PC-3 (cell line): ENCODE data around the gene TOMM20. TPM values are rescaled to one million over a fixed set of nuclear protein-coding genes. Genes with fewer than 3 reads are reported as not detected.

ENCODE experiments used
- ATAC-seq: fragments of 200-7000 bp; cut with Tn5 transposase; 2 replicates; pipeline ENCODE4 v1.9.1; 2020; ENCODE audit warnings: mild to moderate bottlenecking, moderate library complexity
- BruUV-seq: library from RNA; stranded (reverse); fragments of 400-500 nt; replicated peaks from 2 replicates; lab custom pipeline; 2021; lab: Mats Ljungman, UMichigan
- CTCF ChIA-PET: fragments of 300-600 bp; sonication (Branson Sonifier 250); formaldehyde crosslinking; loops from one replicate; lab custom pipeline; 2022; ENCODE audit warnings: antibody characterized with exemption; lab: Charles Lee
- POLR2A ChIA-PET: fragments of 300-600 bp; sonication (Branson Sonifier 250); formaldehyde crosslinking; loops from one replicate; lab custom pipeline; 2022; ENCODE audit warnings: antibody characterized with exemption; ENCODE audit not compliant: unreplicated experiment; lab: Charles Lee
- DNase-seq: peaks from one replicate; pipeline ENCODE4 v3.0.0-alpha.2; 2015
- H2AFZ ChIP-seq: fragments of 300-600 bp; sonication (generic); 2 replicates; pipeline ENCODE4 v1.6.0; 2016; ENCODE audit warnings: antibody characterized with exemption, low read length
- H3F3A ChIP-seq: fragments of 300-600 bp; sonication (generic); one replicate; pipeline ENCODE4 v1.6.0; 2017; ENCODE audit warnings: antibody characterized with exemption, low read length, control low read depth, mild to moderate bottlenecking; ENCODE audit not compliant: unreplicated experiment
- H3K27ac ChIP-seq: fragments of 300-600 bp; sonication (generic); 2 replicates; pipeline ENCODE4 v1.5.1; 2016; ENCODE audit warnings: mild to moderate bottlenecking, low read length
- H3K27me3 ChIP-seq: fragments of 300-600 bp; sonication (generic); 2 replicates; pipeline ENCODE4 v1.6.1; 2016; ENCODE audit warnings: low read length, mixed read lengths
- H3K36me3 ChIP-seq: fragments of 300-600 bp; sonication (generic); 2 replicates; pipeline ENCODE4 v1.6.1; 2016; ENCODE audit warnings: low read depth, mixed run types, low read length, mixed read lengths
- H3K4me1 ChIP-seq: fragments of 300-600 bp; sonication (generic); 2 replicates; pipeline ENCODE4 v1.5.1; 2016; ENCODE audit warnings: low read length; ENCODE audit not compliant: insufficient read depth
- H3K4me2 ChIP-seq: fragments of 300-600 bp; sonication (generic); 2 replicates; pipeline ENCODE4 v1.6.0; 2016; ENCODE audit warnings: low read length
- H3K4me3 ChIP-seq: fragments of 300-600 bp; sonication (generic); 2 replicates; pipeline ENCODE4 v1.5.1; 2016; ENCODE audit warnings: mild to moderate bottlenecking, low read length, mixed read lengths
- H3K79me2 ChIP-seq: fragments of 300-600 bp; sonication (generic); 2 replicates; pipeline ENCODE4 v1.6.1; 2017; ENCODE audit warnings: low read length, mixed read lengths
- H3K9ac ChIP-seq: fragments of 300-600 bp; sonication (generic); 2 replicates; pipeline ENCODE4 v1.6.0; 2016; ENCODE audit warnings: mild to moderate bottlenecking, low read length
- H3K9me2 ChIP-seq: fragments of 300-600 bp; sonication (generic); replicated peaks from 2 replicates; pipeline ENCODE4 v1.6.1; 2016; ENCODE audit warnings: mixed run types, low read length, mixed read lengths
- H3K9me3 ChIP-seq: fragments of 300-600 bp; sonication (generic); 2 replicates; pipeline ENCODE4 v1.6.1; 2016; ENCODE audit warnings: low read length, mixed read lengths
- H4K20me1 ChIP-seq: fragments of 300-600 bp; sonication (generic); 2 replicates; pipeline ENCODE4 v1.6.1; 2016; ENCODE audit warnings: low read length, mixed read lengths
- EZH2 ChIP-seq: fragments of 300-600 bp; sonication (generic); IDR thresholded peaks from one replicate; pipeline ENCODE4 v1.6.1; 2017; ENCODE audit warnings: antibody characterized with exemption, mild to moderate bottlenecking, low read length; ENCODE audit not compliant: unreplicated experiment
- EZH2phosphoT487 ChIP-seq: fragments of 300-600 bp; sonication (generic); IDR thresholded peaks from 2 replicates; pipeline ENCODE4 v1.6.1; 2018; ENCODE audit warnings: mild to moderate bottlenecking, antibody characterized with exemption, low read length, borderline replicate concordance
- intact Hi-C: fragments of 100-400 bp; cut with micrococcal nuclease; formaldehyde crosslinking; loops from 2 replicates; pipeline ENCODE4 v1.9.0; 2023
- total RNA-seq: library from RNA; depleted of rRNA; stranded (reverse); fragments of >200 nt; gene quantifications from 2 replicates; pipeline ENCODE4 v1.2.3, GENCODE V29; 2014; rRNA removed
- TF ChIP-seq, protein P1 (sequence below): fragments of 300-600 bp; sonication (generic); conservative IDR thresholded peaks from 2 replicates; pipeline ENCODE4 v1.5.1; 2017; ENCODE audit warnings: antibody characterized with exemption, low read depth, mild to moderate bottlenecking, low read length

TOMM20 gene
- total RNA-seq, 1 experiment from 2014 or later: 48.0 TPM

DNA sequence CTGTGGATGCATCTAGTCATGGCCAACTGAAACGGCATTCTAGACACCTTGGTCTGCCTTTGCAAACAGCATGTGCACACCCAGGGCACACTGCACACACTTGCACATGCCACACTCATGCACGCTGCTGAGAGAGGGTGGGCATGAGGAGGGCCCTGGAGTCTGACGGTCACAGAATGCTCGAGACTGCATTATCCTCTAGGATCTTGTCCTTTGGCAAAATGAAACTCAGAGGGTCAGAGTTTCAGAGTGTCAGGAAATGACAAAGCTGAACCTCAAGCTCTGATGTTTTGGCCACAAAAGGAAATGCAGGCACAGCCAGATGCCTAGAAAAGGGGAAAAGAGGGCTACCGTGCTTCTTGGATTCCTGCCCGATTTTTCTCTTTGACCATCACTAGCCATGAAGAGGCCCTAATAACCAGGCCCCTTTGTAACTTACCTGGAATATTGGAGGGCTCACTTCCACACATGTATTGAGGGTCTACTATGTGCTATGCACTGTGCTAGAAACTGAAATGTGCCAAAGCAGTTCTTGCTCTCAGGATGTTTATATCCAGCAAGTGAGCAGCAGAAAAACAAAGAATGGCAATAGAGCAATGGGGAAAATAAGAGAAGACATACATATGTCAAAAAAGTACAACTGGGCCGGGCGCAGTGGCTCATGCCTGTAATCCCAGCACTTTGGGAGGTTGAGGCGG is 65.4 kb downstream of the TOMM20 start:
- H3K4me2 ChIP-seq: peak overlapping the region; percentile 18; the same call in 1 of the 2 replicates
- intact Hi-C loops: no loop called here

GRCh38 chr1:235060607-235061470 is 67.8 kb downstream of the TOMM20 start:
- Histone ChIP-seq H2AFZ (no peak overlapping the region), H3K4me1 (peaks cover 34% of the 10 kb centered on the region), H4K20me1 (no peaks in the 10 kb centered on the region), H3K79me2 (no peaks in the 10 kb centered on the region), H3K27ac (peak overlapping the region; percentile 89), H3K9ac (peak overlapping the region; percentile 48), H3F3A (peaks cover 3% of the 10 kb centered on the region), H3K9me2 (no peaks in the 10 kb centered on the region), H3K36me3 (no peaks in the 10 kb centered on the region), H3K27me3 (no peaks in the 10 kb centered on the region), H3K4me3 (no peak overlapping the region), H3K4me2 (peak overlapping the region; percentile 34; the same call in 1 of the 2 replicates), H3K9me3 (no peaks in the 10 kb centered on the region)
- ATAC-seq: peak; percentile 52
- DNase-seq: peak; percentile 79
- TF ChIP-seq EZH2 (no peak), EZH2phosphoT487 (no peak)
- TF ChIP-seq, protein P1, sequence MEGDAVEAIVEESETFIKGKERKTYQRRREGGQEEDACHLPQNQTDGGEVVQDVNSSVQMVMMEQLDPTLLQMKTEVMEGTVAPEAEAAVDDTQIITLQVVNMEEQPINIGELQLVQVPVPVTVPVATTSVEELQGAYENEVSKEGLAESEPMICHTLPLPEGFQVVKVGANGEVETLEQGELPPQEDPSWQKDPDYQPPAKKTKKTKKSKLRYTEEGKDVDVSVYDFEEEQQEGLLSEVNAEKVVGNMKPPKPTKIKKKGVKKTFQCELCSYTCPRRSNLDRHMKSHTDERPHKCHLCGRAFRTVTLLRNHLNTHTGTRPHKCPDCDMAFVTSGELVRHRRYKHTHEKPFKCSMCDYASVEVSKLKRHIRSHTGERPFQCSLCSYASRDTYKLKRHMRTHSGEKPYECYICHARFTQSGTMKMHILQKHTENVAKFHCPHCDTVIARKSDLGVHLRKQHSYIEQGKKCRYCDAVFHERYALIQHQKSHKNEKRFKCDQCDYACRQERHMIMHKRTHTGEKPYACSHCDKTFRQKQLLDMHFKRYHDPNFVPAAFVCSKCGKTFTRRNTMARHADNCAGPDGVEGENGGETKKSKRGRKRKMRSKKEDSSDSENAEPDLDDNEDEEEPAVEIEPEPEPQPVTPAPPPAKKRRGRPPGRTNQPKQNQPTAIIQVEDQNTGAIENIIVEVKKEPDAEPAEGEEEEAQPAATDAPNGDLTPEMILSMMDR: no peak
- intact Hi-C loops: no loop called here
- ChIA-PET CTCF (no interaction called here), POLR2A (interaction anchor here (0.7 to 0.9 kb wide), 2 partner anchors 63 to 449 kb away, joined by 4 read pairs; no protein-coding TSS in a partner anchor)
- no TSS peak for BruUV-seq

More for the DNA sequence above, 65.4 kb downstream of the TOMM20 start:
- Histone ChIP-seq H3K27me3 (no peaks in the 10 kb centered on the region), H3K9me2 (no peaks in the 10 kb centered on the region), H3K4me1 (peaks cover 48% of the 10 kb centered on the region), H3F3A (peaks cover 3% of the 10 kb centered on the region), H4K20me1 (no peaks in the 10 kb centered on the region), H3K36me3 (no peaks in the 10 kb centered on the region), H3K9me3 (no peaks in the 10 kb centered on the region), H3K79me2 (no peaks in the 10 kb centered on the region), H3K27ac (peak overlapping the region; percentile 89), H3K9ac (peak overlapping the region; percentile 43), H3K4me3 (no peak overlapping the region), H2AFZ (no peak overlapping the region)
- ChIA-PET CTCF (no interaction called here), POLR2A (no interaction called here)
- TF ChIP-seq, protein P1: no peak
- no peak for TF ChIP-seq EZH2phosphoT487
- no peak for DNase-seq
- BruUV-seq: no TSS peak
- ATAC-seq: no peak

Other genes with a start within 250 kb of the TOMM20 start
- 40.1 and 44.9 TPM in 2 replicates for gene RBM34, start 32.4 kb upstream of the TOMM20 start, total RNA-seq
- gene ARID4B, start 199.3 kb upstream of the TOMM20 start, total RNA-seq: 14.0 and 16.8 TPM in 2 replicates
- gene GGPS1, start 199.7 kb upstream of the TOMM20 start, total RNA-seq: 9.3 and 17.4 TPM in 2 replicates
- gene TBCE, start 238.6 kb upstream of the TOMM20 start, total RNA-seq: 31.8 and 41.0 TPM in 2 replicates